BLaER1 (cell line): ENCODE data around the gene CFAP299.

Experiments used
- H3K27ac ChIP-seq: shearing (Covaris generic); formaldehyde crosslinking; 2 replicates; pipeline ENCODE4 v1.8.1; 2022
- H3K27me3 ChIP-seq: shearing (Covaris generic); formaldehyde crosslinking; 2 replicates; pipeline ENCODE4 v1.8.1; 2022
- H3K36me3 ChIP-seq: shearing (Covaris generic); formaldehyde crosslinking; 2 replicates; pipeline ENCODE4 v1.8.1; 2022
- H3K4me1 ChIP-seq: shearing (Covaris generic); formaldehyde crosslinking; 2 replicates; pipeline ENCODE4 v1.8.1; 2022
- H3K4me2 ChIP-seq: shearing (Covaris generic); formaldehyde crosslinking; 2 replicates; pipeline ENCODE4 v1.8.1; 2022
- H3K4me3 ChIP-seq: shearing (Covaris generic); formaldehyde crosslinking; 2 replicates; pipeline ENCODE4 v1.8.1; 2022
- H3K9ac ChIP-seq: shearing (Covaris generic); formaldehyde crosslinking; 2 replicates; pipeline ENCODE4 v1.8.1; 2022
- H3K9me3 ChIP-seq: shearing (Covaris generic); formaldehyde crosslinking; 2 replicates; pipeline ENCODE4 v1.8.1; 2022
- H4K20me1 ChIP-seq: shearing (Covaris generic); formaldehyde crosslinking; 2 replicates; pipeline ENCODE4 v1.8.1; 2022
- Cebpa-rat ChIP-seq: shearing (Covaris generic); IDR thresholded peaks from 2 replicates; pipeline ENCODE4 v1.8.1; 2022

Gene CFAP299

GRCh38 chr4:80608281-80608980, 272.9 kb downstream of the CFAP299 start:
- H3K27ac ChIP-seq, result no peak overlapping the region
- H3K4me1 ChIP-seq, result peaks cover 26% of the 10 kb centered on the region
- no peaks in the 10 kb centered on the region for H4K20me1 ChIP-seq
- H3K36me3 ChIP-seq, result no peaks in the 10 kb centered on the region
- H3K4me2 ChIP-seq, result no peak overlapping the region
- no peak for TF ChIP-seq Cebpa-rat
- H3K9me3 ChIP-seq, result no peaks in the 10 kb centered on the region
- H3K27me3 ChIP-seq, result no peaks in the 10 kb centered on the region
- H3K9ac ChIP-seq, result no peak overlapping the region
- no peak overlapping the region for H3K4me3 ChIP-seq

GRCh38 chr4:80610199-80610598, 274.7 kb downstream of the CFAP299 start:
- no peaks in the 10 kb centered on the region for H3K27me3 ChIP-seq
- H3K27ac ChIP-seq, result no peak overlapping the region
- H4K20me1 ChIP-seq, result no peaks in the 10 kb centered on the region
- no peak for TF ChIP-seq Cebpa-rat
- no peaks in the 10 kb centered on the region for H3K9me3 ChIP-seq
- H3K4me1 ChIP-seq, result peaks cover 26% of the 10 kb centered on the region
- peak overlapping the region; percentile 49 for H3K4me2 ChIP-seq
- no peak overlapping the region for H3K4me3 ChIP-seq
- no peaks in the 10 kb centered on the region for H3K36me3 ChIP-seq
- H3K9ac ChIP-seq, result no peak overlapping the region

- no peaks in the 10 kb centered on the region for H4K20me1 ChIP-seq
- no peaks in the 10 kb centered on the region for H3K36me3 ChIP-seq
- no peaks in the 10 kb centered on the region for H3K27me3 ChIP-seq
- H3K4me1 ChIP-seq, result peaks cover 26% of the 10 kb centered on the region
- no peak overlapping the region for H3K27ac ChIP-seq
- H3K4me2 ChIP-seq, result peak overlapping the region; percentile 49
- H3K9me3 ChIP-seq, result no peaks in the 10 kb centered on the region
- no peak for TF ChIP-seq Cebpa-rat
- H3K4me3 ChIP-seq, result no peak overlapping the region
- H3K9ac ChIP-seq, result no peak overlapping the region
These were observed 275.5 kb downstream of the CFAP299 start for GRCh38 chr4:80610845-80611677.

GRCh38 chr4:80611678-80611979, 276.1 kb downstream of the CFAP299 start:
- H3K9ac ChIP-seq, result no peak overlapping the region
- H3K27me3 ChIP-seq, result no peaks in the 10 kb centered on the region
- H3K4me1 ChIP-seq, result peaks cover 26% of the 10 kb centered on the region
- H3K36me3 ChIP-seq, result no peaks in the 10 kb centered on the region
- no peaks in the 10 kb centered on the region for H4K20me1 ChIP-seq
- TF ChIP-seq Cebpa-rat, result no peak
- H3K4me3 ChIP-seq, result no peak overlapping the region
- no peak overlapping the region for H3K27ac ChIP-seq
- H3K9me3 ChIP-seq, result no peaks in the 10 kb centered on the region
- peak overlapping the region; percentile 49 for H3K4me2 ChIP-seq

GRCh38 chr4:80613470-80613869, 277.9 kb downstream of the CFAP299 start:
- Histone ChIP-seq H3K4me2 (no peak overlapping the region), H3K27ac (no peak overlapping the region), H4K20me1 (no peaks in the 10 kb centered on the region), H3K9ac (no peak overlapping the region), H3K36me3 (no peaks in the 10 kb centered on the region), H3K4me1 (peaks cover 26% of the 10 kb centered on the region), H3K4me3 (no peak overlapping the region), H3K9me3 (no peaks in the 10 kb centered on the region), H3K27me3 (no peaks in the 10 kb centered on the region)
- no peak for TF ChIP-seq Cebpa-rat

- no peak overlapping the region for H3K27ac ChIP-seq
- H3K4me2 ChIP-seq, result no peak overlapping the region
- TF ChIP-seq Cebpa-rat, result no peak
These were observed 278.8 kb downstream of the CFAP299 start for GRCh38 chr4:80614319-80614718.

GRCh38 chr4:80615099-80615498, 279.6 kb downstream of the CFAP299 start:
- no peak overlapping the region for H3K4me2 ChIP-seq
- no peak overlapping the region for H3K4me3 ChIP-seq
- H3K36me3 ChIP-seq, result no peaks in the 10 kb centered on the region
- H3K9ac ChIP-seq, result no peak overlapping the region
- TF ChIP-seq Cebpa-rat, result no peak
- no peak overlapping the region for H3K27ac ChIP-seq
- no peaks in the 10 kb centered on the region for H4K20me1 ChIP-seq
- H3K9me3 ChIP-seq, result no peaks in the 10 kb centered on the region
- peaks cover 23% of the 10 kb centered on the region for H3K4me1 ChIP-seq
- H3K27me3 ChIP-seq, result no peaks in the 10 kb centered on the region

More at GRCh38 chr4:80614319-80614718, 278.8 kb downstream of the CFAP299 start:
- Histone ChIP-seq H3K9me3 (no peaks in the 10 kb centered on the region), H3K4me3 (no peak overlapping the region), H3K9ac (no peak overlapping the region), H3K27me3 (no peaks in the 10 kb centered on the region), H4K20me1 (no peaks in the 10 kb centered on the region), H3K4me1 (peaks cover 26% of the 10 kb centered on the region), H3K36me3 (no peaks in the 10 kb centered on the region)

- H3K36me3 ChIP-seq, result no peaks in the 10 kb centered on the region
- no peak for TF ChIP-seq Cebpa-rat
- H3K9me3 ChIP-seq, result peaks cover 10% of the 10 kb centered on the region
- no peak overlapping the region for H3K4me2 ChIP-seq
- no peaks in the 10 kb centered on the region for H3K27me3 ChIP-seq
- no peak overlapping the region for H3K4me3 ChIP-seq
- H4K20me1 ChIP-seq, result no peaks in the 10 kb centered on the region
- no peak overlapping the region for H3K27ac ChIP-seq
- no peaks in the 10 kb centered on the region for H3K4me1 ChIP-seq
- H3K9ac ChIP-seq, result no peak overlapping the region
These were observed 283.6 kb downstream of the CFAP299 start for GRCh38 chr4:80619070-80619674.

- Histone ChIP-seq H3K27me3 (no peaks in the 10 kb centered on the region), H3K36me3 (no peaks in the 10 kb centered on the region), H3K4me1 (no peaks in the 10 kb centered on the region), H3K4me3 (no peak overlapping the region), H3K4me2 (no peak overlapping the region), H3K9ac (no peak overlapping the region), H4K20me1 (no peaks in the 10 kb centered on the region), H3K9me3 (peaks cover 7% of the 10 kb centered on the region; the same call in 1 of the 2 replicates), H3K27ac (no peak overlapping the region)
- no peak for TF ChIP-seq Cebpa-rat
These were observed 296.3 kb downstream of the CFAP299 start for GRCh38 chr4:80631861-80632260.

GRCh38 chr4:80637190-80637589, 301.7 kb downstream of the CFAP299 start:
- H3K4me1 ChIP-seq, result no peaks in the 10 kb centered on the region
- no peaks in the 10 kb centered on the region for H3K36me3 ChIP-seq
- H3K27me3 ChIP-seq, result no peaks in the 10 kb centered on the region
- no peaks in the 10 kb centered on the region for H3K9me3 ChIP-seq
- no peak overlapping the region for H3K27ac ChIP-seq
- H3K9ac ChIP-seq, result no peak overlapping the region
- TF ChIP-seq Cebpa-rat, result no peak
- H3K4me2 ChIP-seq, result no peak overlapping the region
- H4K20me1 ChIP-seq, result no peaks in the 10 kb centered on the region
- H3K4me3 ChIP-seq, result no peak overlapping the region
